GM13976 (cell line): ENCODE measurements around the gene OTUB2.

Source experiments
- DNase-seq: peaks from one replicate; pipeline ENCODE4 v3.0.0; 2012; ENCODE audit warnings: low spot score
- CTCF ChIP-seq: IDR thresholded peaks from 2 replicates; pipeline ENCODE4 v1.5.1; 2012; ENCODE audit warnings: borderline replicate concordance, mild to moderate bottlenecking; ENCODE audit not compliant: insufficient read depth; ENCODE audit errors: extremely low read depth, missing control alignments, control extremely low read depth
- in situ Hi-C: fragments of 300-500 bp; cut with MboI; formaldehyde crosslinking; loops from one replicate; pipeline ENCODE4 v1.12.0; 2022; ENCODE audit warnings: low sequenced_read_pairs, mixed read lengths, inconsistent platforms; ENCODE audit not compliant: unreplicated experiment

OTUB2 gene

GRCh38 chr14:94001016-94001415 is 25.1 kb upstream of the OTUB2 start:
- no peak for DNase-seq
- in situ Hi-C loops = no loop called here
- TF ChIP-seq CTCF = no peak

GRCh38 chr14:94001501-94002396 is 24.4 kb upstream of the OTUB2 start:
- DNase-seq = peak; percentile 83
- in situ Hi-C loops = no loop called here
- peak; percentile 96 for TF ChIP-seq CTCF

GRCh38 chr14:94003397-94003796 is 22.7 kb upstream of the OTUB2 start:
- no peak for TF ChIP-seq CTCF
- in situ Hi-C loops = no loop called here
- no peak for DNase-seq

- no peak for DNase-seq
- in situ Hi-C loops = no loop called here
- TF ChIP-seq CTCF = no peak
Measured at GRCh38 chr14:94004015-94004414, 22.1 kb upstream of the OTUB2 start.

GRCh38 chr14:94005324-94006073 is 20.6 kb upstream of the OTUB2 start:
- peak; percentile 59 for DNase-seq
- TF ChIP-seq CTCF = no peak
- in situ Hi-C loops = loop anchor here (5.0 kb wide), 1 partner anchor 63 kb away; no protein-coding TSS in a partner anchor

- no peak for DNase-seq
- no peak for TF ChIP-seq CTCF
- in situ Hi-C loops = loop anchor here (5.0 kb wide), 1 partner anchor 66 kb away; no protein-coding TSS in a partner anchor
Measured at GRCh38 chr14:94008234-94008633, 17.9 kb upstream of the OTUB2 start.
